Upper lobe of right lung (tissue), 1 donor: ENCODE measurements around the gene HOXC9. TPM values are rescaled to one million over a fixed set of nuclear protein-coding genes. Genes with fewer than 3 reads are reported as not detected.

ENCODE experiments used
- ATAC-seq: fragments of 200-7000 bp; cut with Tn5 transposase; one replicate; pipeline ENCODE4 v1.9.1; 2020; ENCODE audit warnings: mild to moderate bottlenecking, moderate library complexity
- DNase-seq: peaks from one replicate; pipeline ENCODE4 v3.0.0-alpha.2; 2020
- H3K27ac ChIP-seq: fragments of 200-600 bp; one replicate; pipeline ENCODE4 v1.8.0; 2022
- H3K27me3 ChIP-seq: fragments of 200-600 bp; one replicate; pipeline ENCODE4 v1.8.0; 2022; ENCODE audit warnings: mild to moderate bottlenecking
- H3K36me3 ChIP-seq: fragments of 200-600 bp; one replicate; pipeline ENCODE4 v1.8.0; 2022
- H3K4me1 ChIP-seq: fragments of 200-600 bp; one replicate; pipeline ENCODE4 v1.8.0; 2022
- H3K4me3 ChIP-seq: fragments of 200-600 bp; one replicate; pipeline ENCODE4 v1.8.0; 2022; ENCODE audit warnings: mild to moderate bottlenecking
- H3K9me3 ChIP-seq: fragments of 200-600 bp; one replicate; pipeline ENCODE4 v1.8.0; 2022
- intact Hi-C: fragments of 100-400 bp; cut with DNase I; formaldehyde crosslinking; loops from one replicate; pipeline ENCODE4 v1.11.0; 2022
- total RNA-seq: library from RNA; stranded (reverse); fragmentation: NEBNext Ultra II Directional; extraction: Animal tissue kit (Norgen Biotek cat#: 25700); gene quantifications from one replicate; pipeline ENCODE4 v1.2.1, GENCODE V29; 2021
- TF ChIP-seq, protein P1 (sequence below): fragments of 200-600 bp; IDR thresholded peaks from one replicate; pipeline ENCODE4 v1.8.0; 2022; ENCODE audit warnings: antibody characterized with exemption
- donor health status: DM: no; HTN: yes; CAD: no; lungs with severe emphysema.

The HOXC9 gene
- total RNA-seq, 1 donor from 2014 or later = 0.61 TPM

DNA sequence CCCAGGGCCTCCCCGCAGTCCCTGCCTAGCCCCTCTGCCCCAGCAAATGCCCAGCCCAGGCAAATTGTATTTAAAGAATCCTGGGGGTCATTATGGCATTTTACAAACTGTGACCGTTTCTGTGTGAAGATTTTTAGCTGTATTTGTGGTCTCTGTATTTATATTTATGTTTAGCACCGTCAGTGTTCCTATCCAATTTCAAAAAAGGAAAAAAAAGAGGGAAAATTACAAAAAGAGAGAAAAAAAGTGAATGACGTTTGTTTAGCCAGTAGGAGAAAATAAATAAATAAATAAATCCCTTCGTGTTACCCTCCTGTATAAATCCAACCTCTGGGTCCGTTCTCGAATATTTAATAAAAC is 30.5 kb downstream of the HOXC9 start:
- Histone ChIP-seq H3K4me3 (no peak overlapping the region), H3K27me3 (peaks cover 89% of the 10 kb centered on the region), H3K36me3 (no peaks in the 10 kb centered on the region), H3K27ac (peak overlapping the region; percentile 61), H3K4me1 (no peaks in the 10 kb centered on the region), H3K9me3 (no peaks in the 10 kb centered on the region)
- TF ChIP-seq, protein P1, sequence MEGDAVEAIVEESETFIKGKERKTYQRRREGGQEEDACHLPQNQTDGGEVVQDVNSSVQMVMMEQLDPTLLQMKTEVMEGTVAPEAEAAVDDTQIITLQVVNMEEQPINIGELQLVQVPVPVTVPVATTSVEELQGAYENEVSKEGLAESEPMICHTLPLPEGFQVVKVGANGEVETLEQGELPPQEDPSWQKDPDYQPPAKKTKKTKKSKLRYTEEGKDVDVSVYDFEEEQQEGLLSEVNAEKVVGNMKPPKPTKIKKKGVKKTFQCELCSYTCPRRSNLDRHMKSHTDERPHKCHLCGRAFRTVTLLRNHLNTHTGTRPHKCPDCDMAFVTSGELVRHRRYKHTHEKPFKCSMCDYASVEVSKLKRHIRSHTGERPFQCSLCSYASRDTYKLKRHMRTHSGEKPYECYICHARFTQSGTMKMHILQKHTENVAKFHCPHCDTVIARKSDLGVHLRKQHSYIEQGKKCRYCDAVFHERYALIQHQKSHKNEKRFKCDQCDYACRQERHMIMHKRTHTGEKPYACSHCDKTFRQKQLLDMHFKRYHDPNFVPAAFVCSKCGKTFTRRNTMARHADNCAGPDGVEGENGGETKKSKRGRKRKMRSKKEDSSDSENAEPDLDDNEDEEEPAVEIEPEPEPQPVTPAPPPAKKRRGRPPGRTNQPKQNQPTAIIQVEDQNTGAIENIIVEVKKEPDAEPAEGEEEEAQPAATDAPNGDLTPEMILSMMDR = no peak
- intact Hi-C loops = no loop called here
- DNase-seq = no peak
- no peak for ATAC-seq

DNA sequence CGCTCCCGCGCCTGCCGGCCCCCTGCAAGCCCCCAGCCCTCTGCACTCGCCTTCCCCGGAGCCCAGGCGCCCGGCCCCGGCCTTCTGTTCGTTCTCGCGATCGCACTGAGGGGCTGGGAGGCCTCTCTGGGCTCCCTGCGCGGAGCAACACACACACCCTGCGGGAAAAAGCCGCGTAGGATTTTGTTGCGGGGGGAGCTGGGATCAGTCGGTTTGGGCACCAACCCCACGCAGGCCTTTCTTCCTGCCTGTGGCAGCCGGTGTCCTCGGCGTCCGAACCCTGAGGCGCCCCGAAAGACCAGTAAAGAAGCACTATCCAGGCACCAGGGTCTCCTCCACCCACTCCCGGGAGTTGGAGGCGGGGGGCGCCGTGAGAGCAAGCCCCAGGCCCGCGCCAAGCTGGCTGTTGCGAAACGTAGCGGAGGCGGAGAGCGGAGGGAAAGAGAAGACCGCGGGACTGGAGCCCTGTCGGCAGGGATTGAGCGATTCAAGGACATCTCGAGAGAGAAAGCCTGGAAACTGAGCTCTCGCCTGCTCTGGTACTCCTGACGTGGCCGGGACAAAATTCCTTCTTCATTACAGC is 31.0 kb downstream of the HOXC9 start:
- Histone ChIP-seq H3K36me3 (no peaks in the 10 kb centered on the region), H3K4me3 (peak overlapping the region; percentile 28), H3K27me3 (peaks cover 91% of the 10 kb centered on the region), H3K4me1 (no peaks in the 10 kb centered on the region), H3K27ac (peak overlapping the region; percentile 61), H3K9me3 (no peaks in the 10 kb centered on the region)
- peak; percentile 58 for DNase-seq
- intact Hi-C loops = no loop called here
- TF ChIP-seq, protein P1 = no peak
- no peak for ATAC-seq

DNA sequence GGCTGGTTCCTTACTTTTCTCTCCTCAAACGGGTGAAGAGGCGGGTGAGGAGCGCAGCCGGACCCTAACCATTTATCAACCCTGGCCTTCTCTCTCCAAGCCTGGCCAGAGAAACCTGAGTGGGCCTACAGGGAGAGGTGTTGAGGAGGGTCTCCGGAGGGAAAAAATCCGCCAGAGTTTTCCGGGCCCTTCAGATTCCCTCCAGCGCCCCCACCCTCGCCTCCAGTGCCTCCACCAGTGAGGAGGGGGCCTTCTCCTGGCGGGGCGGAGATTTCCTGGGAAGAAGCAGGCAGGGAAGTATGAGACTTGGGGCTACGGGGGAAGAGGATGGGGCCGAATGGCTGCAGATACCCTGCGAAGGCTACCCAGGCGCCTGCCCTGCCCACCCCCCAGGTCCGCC is 31.5 kb downstream of the HOXC9 start:
- Histone ChIP-seq H3K4me1 (no peaks in the 10 kb centered on the region), H3K27ac (peak overlapping the region; percentile 61), H3K27me3 (peaks cover 94% of the 10 kb centered on the region), H3K4me3 (peak overlapping the region; percentile 28), H3K36me3 (no peaks in the 10 kb centered on the region), H3K9me3 (no peaks in the 10 kb centered on the region)
- intact Hi-C loops = no loop called here
- no peak for ATAC-seq
- peak; percentile 51 for DNase-seq
- TF ChIP-seq, protein P1 = no peak

DNA sequence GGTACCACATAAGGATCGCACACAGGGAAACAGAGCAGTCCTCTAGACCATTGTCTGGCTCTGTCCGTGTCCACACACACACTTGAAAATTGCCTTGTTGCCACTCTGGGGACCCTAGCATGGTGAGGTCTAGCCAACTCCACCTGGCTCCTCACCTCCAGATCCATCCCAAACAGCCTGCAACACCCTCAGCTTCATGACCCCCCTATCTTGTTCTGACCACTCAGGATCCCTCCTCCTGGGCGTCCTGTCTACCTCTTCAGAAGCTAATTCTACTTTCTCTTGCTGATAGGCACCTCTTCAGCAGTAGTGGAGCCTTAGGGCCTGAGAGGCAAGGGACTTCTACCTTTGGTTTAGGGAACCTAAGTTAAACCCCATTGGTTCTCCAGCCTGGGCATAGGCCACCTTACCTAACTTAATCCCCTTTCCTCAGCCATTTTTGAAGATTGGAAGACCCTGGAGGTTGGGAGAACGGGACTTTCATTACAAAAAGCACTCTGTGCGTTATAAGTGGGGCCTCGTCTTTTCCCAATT is 32.2 kb downstream of the HOXC9 start:
- Histone ChIP-seq H3K27ac (no peak overlapping the region), H3K9me3 (no peaks in the 10 kb centered on the region), H3K36me3 (no peaks in the 10 kb centered on the region), H3K4me1 (no peaks in the 10 kb centered on the region), H3K4me3 (no peak overlapping the region), H3K27me3 (peaks cover 94% of the 10 kb centered on the region)
- intact Hi-C loops = no loop called here
- no peak for DNase-seq
- ATAC-seq = no peak
- TF ChIP-seq, protein P1 = no peak

DNA sequence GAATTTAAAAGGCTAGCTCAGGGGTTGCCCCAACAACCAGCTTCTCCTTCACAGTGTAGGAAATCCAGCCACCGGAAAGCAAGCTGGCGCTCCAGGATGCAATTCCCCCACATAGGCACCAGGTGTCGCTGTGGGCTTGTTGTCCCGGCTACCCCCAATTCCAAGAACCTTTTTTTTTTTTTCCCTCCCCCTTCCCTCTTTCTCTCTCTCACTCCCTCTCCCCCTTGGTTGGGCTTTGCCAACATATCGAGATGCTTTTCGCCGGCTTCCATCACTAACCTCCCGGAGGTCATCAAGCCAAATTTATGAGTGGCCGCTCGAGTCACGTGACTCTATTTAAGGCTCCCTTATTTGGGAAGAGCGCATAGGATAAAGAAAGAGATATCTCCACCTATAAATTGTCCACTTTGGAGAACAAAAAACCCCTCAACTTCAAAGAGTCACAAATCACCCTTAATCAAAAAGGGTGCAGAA is 32.7 kb downstream of the HOXC9 start, which contains the start of gene HOXC5:
Gene HOXC5, plus strand, starts transcription at position 424 of the 474 bp plus-strand sequence. CDS start 73 bp downstream, outside the sequence.
- Histone ChIP-seq H3K4me1 (no peaks in the 10 kb centered on the region), H3K4me3 (peak within 1 kb of the TSS; percentile 33), H3K27ac (no peak within 1 kb of the TSS), H3K27me3 (peaks cover 94% of the 10 kb centered on the region), H3K9me3 (no peaks in the 10 kb centered on the region), H3K36me3 (no peaks in the 10 kb centered on the region)
- intact Hi-C loops = no loop called here
- ATAC-seq (peak; percentile 73), DNase-seq (peak; percentile 72)
- TF ChIP-seq, protein P1 = peak; percentile 83
